NCI-H524 (cell line): ENCODE results near the gene SMARCAL1.
"Not testable (repeated sequence)": the region's sequence is repeated elsewhere in the genome, so short reads cannot be mapped to it uniquely, and the experiment has no call there.

Experiments used
- DNase-seq, 2 experiments: peaks; one replicate each; lab custom pipeline; 2025; lab: John Stamatoyannopoulos, UW

Gene SMARCAL1

DNA sequence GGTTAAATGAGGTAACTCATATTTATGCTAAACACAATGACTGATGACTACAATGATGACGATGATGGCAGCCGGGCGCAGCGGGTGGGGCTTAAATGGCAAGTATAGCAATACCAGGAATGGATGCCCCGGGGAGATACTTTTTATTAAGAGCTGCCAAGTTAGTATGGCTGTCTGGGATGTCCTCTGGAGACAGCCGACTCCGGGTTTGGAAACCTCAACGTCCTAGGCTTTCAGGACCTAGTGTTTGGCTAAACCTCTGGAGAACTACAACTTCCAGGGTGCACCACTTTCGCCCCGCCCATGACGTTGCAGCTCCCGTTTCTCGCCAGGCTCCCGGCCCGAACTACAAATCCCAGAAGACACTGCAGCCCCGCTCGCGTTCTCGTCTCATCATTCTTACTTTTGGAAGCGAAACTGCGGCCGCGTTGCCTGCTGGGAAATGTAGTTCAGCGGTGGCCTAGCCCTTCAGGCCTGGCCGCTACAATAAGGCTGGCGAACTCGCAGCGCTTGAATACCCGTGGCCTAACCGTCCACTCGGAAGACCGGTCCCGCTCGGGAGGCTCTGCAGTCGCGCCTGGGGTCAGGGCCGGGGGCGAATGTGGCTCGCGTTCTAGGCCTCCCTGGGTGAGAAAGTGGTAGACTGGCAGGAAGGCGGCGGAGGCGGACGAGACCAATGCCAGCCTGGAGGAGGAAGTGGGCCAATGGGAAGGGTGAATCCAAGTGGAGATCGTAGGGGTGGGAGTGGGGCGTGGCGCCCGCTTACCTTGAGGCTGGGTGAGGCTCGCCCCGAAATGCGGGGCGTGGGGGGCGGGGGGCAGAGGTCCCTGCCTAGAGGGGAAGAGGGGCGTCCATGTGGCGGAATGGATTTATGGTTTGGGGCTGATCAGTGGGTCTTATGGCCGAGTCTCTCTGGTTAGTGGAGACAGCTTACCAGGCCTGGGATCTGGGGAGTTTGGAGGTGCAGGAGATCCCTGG is at the start of gene SMARCAL1:
SMARCAL1 (plus strand) TSS at position 463 of the 978 bp plus-strand sequence. CDS start 2,221 bp downstream, outside the sequence.
- peak; percentile 93 to 97 for DNase-seq

DNA sequence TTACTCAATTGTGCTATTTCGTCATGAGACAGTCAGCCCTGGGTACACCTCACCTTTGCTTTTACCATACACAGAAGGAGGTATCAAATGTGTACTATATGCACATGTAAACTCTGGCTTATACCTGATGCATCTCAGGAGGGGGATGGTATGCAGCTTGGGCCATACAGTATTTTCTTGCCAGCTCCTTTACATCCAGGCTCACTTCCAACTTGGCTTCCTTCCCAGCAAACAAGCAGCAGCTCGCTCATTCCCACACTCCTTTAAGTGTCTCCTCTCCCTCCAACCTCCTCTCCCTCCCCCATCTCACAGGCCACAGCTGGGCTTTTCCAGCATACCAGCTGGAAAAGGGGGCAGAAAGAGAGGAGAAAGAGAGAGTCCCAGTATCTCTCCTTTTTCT is 49.6 kb upstream of the SMARCAL1 start:
- DNase-seq = peak; percentile 73 to 84

DNA sequence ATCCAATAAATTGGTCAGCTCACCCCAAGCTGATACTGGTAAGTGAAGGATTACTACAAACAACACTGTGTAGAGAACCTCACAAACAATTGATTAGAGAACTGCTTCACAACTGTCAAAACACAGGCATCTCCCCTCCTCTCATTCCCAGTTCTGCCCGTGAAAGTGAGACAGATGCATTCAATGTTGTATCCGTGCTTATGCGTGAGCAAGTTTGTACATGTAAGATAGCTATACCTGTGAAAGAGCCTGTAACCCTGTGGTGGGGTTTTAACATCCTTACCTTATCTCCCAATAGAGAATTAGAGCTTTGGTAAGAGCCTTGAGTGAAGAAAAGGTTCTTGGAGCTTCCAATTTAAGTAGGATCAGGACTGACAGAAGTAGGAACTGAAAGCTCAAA is 49.1 kb upstream of the SMARCAL1 start:
- DNase-seq = no peak

DNA sequence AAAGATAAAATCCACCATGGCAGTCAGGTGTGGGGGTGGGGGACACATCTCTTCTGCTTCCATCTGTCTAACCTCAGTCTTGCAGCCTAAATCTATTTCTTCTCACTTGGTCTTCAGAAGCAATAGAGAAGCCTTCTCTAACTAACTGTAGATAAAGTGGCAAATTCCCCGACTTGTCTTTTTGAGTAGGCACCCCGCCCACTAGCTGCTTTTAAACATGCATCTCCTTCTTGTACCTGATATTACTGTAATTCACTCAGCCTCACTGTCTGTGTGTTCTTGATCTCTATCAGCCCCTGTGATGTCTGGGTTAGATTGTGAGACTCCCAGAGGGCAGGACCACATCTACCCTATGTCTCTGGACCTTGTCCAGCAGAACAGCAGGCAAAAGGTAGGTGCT is 46.8 kb upstream of the SMARCAL1 start:
- no peak for DNase-seq

DNA sequence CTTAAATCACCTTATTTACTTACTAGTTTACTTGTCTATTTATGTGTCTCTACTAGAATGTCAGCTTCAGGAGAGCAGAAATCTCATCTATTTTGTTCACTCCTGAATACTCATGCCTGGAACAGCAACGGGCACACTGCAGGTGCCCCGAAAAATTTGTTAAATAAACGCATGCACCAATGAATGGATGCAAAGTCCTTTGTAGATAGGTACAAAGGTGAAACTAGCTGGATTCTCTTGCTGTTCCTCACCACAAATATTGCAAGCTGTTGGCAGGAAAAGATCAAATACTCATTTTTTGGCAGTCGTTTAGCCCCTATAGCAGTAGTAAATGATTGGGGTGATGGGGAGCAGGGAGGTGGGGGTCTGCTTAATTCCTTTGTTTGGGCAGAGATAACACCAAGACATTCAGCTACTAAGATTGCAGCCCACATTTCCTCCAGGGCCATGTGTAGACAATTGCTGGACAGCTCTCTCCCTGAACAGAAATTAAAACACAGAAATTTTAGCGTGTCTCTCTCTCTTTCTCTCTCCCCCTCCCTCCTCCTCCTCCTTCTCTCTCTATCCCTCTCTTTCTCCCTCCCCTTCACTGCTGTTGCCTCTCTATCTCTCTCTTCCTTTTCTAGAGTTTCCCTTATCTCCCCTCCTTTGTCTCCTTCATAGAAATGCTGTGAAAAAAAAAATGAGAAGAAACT is 45.4 kb upstream of the SMARCAL1 start:
- DNase-seq = no peak

DNA sequence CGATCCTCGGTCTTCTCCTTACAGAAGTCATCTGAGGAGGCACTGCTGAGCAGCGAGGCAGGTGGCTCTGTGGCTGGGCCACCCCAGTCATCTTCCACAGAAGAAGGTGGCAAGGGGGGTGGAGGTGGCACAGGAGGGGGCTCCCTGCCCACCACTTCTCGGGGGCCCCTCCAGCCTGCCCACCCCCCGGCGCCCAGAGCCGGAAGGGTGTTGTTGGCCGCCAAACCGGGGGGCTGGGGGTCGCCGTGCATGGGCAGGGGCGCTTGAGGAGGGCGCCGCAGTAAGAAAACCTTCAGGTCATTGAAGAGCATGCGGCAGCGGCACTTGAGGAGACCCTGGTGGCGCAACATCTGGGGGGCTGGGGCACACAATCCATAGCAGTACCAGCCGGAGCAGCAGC is 42.5 kb upstream of the SMARCAL1 start:
- DNase-seq = no peak

DNA sequence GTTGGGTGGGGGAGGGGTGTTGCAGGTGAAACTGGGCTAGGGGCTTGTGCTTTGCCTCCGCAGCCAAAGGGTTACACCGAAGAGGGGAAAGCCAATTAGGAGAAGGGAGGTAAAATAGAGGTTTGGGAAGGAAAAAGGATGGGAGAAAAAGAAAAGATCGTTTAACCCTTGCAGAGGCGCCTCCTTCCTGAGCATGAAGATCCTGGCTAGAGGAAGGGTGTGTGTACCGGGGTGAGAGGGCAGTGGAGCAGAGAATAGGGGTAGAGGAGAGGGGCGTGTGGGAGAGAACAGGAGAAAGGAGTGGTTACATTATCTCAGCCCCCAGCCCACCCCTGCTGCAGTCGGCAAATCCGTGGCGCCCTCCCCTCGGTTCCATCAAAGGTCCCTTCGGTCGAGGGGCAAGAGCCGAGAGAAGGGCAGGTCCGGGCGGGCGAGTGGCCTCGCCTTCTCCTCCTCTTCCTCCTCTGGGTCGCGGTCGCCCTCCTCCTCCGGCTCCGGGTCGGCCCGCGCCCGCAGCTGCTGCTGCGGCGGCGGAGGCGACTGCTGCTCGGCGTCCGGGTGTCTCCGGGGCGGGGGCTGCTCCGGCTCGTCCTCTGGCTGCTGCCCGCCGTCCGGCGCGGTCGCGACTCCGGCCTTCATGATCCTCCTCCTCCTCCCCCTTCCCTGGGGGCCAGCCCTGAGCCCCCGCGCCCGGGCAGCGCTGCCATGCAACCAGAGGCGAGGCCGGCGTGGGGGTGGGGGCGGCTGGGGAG is 41.1 kb upstream of the SMARCAL1 start:
- DNase-seq = peak in 1 of 2 experiments; percentile 11

DNA sequence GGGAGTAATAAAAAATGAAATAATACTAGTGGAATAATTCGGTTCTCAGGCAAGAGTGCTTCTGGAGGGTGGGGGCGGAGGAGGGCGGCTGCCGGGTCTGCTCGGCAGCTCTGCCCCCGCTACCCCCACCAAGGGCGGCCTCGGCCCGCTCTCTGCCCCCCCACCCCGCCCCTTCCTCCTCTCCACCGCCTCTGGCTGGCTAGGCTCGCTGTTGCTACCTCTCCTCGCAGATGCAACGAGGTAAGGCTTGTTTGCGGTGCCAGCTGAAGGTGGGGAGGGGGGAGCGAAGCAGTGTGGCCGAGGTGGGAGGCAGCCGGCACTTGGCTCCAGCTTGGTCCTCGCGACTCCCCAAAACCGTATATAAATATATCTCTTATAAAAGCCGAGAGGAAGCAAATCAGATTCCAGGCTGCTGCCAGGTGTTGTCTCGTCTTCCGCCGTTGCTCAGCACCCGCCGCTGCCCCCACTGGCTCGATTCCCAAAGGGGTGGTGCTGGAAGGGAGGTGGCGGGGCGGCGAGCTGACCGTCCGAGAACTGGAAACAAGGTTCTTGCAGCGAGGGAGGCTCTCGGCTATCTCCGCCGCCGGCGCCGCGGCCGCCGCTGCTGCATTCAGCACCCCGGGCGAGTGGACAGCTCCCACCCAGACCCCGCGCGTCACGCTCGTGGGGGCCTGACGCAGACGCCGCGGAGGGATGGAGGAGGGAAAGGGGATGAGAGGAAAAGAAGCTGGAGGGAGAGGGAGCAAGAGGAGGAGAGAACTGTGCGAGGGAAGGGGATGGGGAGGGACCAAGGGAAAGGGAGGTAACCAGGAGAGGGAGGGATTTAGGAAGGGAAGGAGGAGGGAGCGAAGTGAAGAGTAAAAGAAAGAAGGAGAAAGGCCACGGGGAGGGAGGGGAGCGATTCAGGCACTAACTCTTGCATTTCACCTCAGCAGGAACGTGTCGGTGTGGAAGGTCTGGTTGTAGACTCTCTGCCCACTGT is 40.3 kb upstream of the SMARCAL1 start, which contains the start of gene MARCHF4:
MARCHF4 (minus strand) TSS at position 763 of the 982 bp plus-strand sequence. CDS start 2,223 bp downstream, outside the sequence.
- DNase-seq = peak; percentile 52 to 64

DNA sequence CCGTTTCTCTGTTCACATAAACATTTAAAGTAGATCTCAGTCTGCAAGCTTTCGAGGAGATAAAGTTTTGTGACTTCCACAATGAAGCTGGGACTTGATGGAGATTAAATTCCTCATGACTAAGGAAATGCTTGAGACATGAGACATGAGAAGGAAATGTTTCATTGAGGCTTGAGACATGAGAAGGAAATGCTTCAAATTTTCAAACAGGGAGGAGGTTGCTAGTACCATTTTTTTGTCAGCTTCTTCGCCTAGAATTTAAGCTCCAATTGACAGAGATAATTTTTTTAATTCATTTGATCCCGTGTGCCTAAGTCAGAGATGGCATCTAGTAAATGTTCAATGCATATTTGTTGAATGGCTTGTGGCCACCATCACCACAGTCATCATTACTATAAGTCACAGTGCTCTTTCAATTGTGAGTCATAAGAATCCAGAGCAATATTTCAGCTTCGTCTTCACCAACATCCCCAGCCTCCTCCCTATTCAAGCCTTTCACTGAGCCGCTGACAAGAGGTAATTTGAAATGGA is 39.5 kb upstream of the SMARCAL1 start:
- no peak for DNase-seq

DNA sequence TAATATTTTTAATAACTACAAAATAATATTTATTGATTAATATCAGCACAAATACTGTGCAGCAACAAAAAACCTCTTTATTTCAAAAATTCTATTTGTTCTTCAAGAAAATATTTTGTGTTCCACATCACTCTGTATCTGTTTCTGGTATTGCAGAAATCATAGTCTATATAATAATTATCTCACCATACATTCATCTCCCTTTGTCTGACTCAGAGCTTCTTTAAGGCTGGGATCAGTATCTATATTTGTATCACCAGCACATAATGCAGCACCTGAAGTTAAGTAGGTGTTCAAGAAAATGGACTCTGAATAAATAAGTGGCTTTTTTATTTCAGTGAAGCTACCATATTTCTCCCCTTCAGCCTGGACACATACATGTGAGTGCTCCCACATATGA is 38.4 kb upstream of the SMARCAL1 start:
- no peak for DNase-seq

DNA sequence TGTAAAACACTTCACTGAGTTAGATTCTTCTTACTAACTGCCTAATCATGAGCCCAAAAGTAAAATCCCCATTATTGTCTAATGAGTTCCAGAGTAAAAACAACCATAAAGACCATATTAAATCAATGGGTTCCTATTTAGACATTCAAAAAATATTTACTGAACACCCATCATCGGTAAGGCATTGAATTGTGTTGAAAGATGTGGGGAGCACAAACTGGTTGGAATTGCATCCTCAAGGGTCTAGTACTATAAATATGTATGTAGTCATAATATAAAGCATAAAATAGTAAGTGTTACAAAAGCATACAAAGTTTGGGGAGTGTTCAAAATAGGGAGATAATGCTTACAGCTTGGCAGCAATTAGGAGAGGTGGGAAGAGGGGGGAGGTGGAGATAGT is 37.0 kb upstream of the SMARCAL1 start:
- no peak for DNase-seq

DNA sequence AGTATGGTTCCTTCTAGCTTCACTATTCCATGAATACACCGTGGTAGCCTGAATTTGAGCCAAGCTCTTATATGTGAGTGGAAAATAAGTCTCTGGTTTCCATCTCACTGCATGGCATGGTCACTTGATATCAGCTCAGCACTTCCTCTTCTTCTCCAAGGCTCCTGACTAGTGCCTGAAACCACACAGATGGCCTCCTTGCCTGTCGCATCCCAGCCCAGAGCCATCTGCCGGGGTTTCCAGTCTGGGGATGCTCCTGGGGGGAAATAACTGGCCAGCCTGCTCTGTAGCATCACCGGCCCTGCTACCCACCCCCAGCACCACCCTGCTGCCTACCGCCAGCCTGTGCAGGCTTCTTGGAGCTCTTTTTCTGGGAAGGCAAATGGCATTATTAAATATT is 32.3 kb upstream of the SMARCAL1 start:
- peak; percentile 79 to 93 for DNase-seq

DNA sequence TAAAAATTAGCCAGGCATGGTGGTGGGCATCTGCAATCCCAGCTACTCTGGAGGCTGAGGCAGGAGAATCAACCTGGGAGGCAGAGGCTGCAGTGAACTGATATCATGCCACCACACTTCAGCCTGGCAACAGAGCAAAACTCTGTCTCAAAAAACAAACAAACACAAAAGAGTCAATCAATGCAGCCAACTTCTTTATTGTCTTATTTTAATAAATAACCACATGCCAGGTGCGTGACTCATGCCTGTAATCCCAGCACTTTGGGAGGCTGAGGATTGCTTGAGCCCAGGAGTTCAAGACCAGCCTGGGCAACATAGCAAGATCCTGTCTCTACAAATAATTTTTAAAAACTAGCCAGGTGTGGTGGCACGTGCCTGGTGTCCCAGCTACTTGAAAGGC is 27.9 kb upstream of the SMARCAL1 start:
- DNase-seq = not testable (repeated sequence)

DNA sequence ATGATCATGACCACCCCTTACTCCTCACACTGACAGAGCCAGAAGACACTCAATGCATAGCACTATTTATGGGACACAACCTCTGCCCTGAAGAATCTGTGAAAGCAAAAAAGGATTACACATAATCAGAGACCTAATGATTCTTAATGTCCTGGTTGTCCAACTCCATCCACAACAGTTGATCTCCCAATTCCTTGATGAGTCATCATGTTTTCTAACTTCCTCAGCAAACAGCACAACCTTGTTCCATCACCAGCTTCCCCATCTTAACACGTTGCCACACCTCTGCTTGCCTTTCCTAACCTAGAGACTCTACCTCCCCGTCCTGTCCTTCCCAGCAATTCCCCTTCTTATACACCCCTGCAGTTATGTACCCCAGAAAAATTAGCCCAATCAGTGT is 26.8 kb upstream of the SMARCAL1 start:
- DNase-seq = no peak

DNA sequence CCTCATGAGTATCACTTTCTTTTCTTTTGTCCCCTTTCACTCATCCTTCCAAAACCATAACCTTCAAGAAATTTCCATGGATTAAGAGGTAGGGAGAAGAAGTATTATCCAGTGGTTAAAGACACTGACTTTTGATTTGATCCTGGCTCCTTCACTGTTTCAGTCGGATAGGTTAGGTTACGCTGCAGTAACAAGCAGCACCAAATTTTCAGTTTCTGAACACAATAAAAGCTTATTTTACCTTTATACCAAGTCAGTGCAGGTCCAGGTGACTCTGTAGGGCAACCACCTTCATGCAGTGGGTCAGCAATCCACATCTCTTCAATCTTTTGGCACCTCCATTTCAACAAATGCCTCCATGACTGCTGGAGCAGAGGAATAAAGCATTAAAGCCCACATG is 25.0 kb upstream of the SMARCAL1 start:
- no peak for DNase-seq

DNA sequence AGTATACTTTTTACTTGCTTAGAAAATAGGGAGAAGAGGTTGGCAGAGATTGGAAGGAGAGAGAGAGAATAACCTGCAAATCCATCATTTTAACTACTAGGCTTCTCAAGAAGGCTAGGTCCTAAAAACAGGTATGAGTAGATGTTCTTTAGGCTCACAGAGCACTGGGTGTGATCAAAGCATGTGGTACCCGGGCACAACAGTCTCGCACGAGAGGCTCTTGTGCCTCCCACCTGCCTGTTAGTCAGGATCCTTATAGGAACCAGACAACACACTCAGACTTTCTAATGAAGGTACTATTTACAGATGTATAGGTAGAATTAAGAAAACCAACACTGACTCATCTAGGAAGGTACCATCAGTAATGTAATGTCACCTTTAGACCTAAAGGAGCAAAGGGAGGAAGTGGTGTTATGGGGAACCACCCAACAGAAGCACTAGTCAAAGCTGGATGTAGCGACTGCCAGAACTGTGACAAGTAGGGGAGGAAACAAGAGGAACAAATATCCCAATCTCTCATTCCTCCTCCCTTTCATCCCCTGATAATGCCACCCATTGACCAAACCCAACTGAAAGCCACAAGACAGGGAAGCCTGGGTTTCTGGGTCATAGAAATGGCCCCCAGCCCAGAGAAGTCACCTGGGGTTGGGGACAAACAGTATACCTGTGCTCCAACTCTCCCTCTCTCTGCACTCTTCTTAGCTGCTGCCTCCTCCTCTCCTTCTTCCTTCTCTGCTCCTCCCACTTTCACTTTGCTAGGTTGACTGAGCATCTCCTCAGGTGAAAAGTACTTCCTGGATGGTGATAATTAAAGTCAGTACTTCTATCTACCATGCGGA is 24.0 kb upstream of the SMARCAL1 start:
- no peak for DNase-seq

DNA sequence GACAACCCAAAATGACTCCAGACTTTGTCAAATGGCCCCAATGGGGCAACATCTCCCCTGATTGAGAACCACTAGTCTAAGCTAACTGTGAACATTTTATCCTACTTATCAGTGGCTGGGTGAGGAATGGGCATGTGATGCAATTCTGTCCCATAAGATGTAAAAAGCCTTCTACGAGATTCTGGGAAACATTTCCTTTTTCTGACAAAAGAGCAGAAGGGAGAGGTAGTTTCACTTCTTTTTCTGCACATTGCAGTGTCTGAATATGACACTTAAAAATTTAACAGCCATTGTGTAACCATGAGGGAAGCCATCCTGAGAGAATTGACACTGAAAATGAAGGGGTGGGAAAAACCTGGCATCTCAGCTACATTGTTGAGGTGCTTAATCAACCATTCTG is 22.7 kb upstream of the SMARCAL1 start:
- no peak for DNase-seq

DNA sequence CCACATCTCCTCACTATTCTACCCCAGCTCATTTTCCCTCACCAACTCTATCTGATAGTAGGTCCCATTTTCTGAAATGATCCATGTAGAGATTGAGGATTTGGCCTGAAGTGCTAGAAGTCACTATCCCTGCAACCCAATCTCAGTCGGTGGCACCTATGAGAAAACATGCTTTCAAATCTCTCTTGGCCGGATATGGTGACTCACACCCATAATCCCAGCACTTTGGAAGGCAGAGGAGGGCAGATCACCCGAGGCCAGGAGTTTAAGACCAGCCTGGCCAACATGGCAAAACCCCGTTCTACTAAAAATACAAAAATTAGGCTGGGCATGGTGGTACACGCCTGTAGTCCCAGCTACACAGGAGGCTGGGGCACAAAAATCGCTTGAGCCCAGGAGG is 20.9 kb upstream of the SMARCAL1 start:
- DNase-seq = no peak

DNA sequence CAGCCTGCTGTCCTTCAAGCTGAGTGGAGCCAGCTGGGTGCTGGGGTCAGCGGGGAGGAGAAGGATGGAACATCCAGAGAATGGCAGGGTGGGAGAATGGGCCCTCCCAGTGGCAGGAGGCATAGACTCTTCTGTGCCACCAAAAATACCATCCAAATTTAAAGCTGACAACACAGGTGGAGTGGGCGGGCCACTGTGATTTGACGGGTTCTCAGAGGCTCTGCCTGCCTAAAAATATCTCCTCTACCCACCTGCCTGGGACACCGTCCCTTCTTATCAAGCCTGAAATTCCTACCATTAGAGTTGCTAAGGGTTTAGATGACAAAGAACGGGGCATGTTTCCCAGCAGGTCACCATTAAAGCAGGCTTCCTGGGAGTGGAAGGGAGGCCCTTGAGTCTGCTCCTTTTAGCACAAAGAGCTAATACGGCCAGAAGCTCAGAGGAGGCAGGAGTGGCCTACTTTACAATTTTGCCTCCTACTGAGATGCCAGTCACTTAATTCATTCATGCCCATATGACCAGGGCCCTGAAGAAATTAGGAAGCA is 20.2 kb upstream of the SMARCAL1 start:
- peak in 1 of 2 experiments; percentile 30 for DNase-seq
